OCI-LY7 (cell line): Measurements from ENCODE around the gene RECQL.

Experiments
- EZH2phosphoT487 ChIP-seq: fragments of 200-600 bp; sonication (generic); IDR thresholded peaks from 2 replicates; pipeline ENCODE4 v1.6.1; 2018; ENCODE audit warnings: low read depth, borderline replicate concordance, mild to moderate bottlenecking, mixed run types, antibody characterized with exemption, low read length, moderate library complexity, mixed read lengths
- TF ChIP-seq, protein P1 (sequence below): fragments of 200-600 bp; sonication (generic); conservative IDR thresholded peaks from 2 replicates; pipeline ENCODE4 v1.5.1; 2014; ENCODE audit warnings: mild to moderate bottlenecking, antibody characterized with exemption, low read length, moderate library complexity, mixed read lengths

GRCh38 chr12:21516281-21516680 is 14.8 kb upstream of the RECQL start:
- TF ChIP-seq, protein P1, sequence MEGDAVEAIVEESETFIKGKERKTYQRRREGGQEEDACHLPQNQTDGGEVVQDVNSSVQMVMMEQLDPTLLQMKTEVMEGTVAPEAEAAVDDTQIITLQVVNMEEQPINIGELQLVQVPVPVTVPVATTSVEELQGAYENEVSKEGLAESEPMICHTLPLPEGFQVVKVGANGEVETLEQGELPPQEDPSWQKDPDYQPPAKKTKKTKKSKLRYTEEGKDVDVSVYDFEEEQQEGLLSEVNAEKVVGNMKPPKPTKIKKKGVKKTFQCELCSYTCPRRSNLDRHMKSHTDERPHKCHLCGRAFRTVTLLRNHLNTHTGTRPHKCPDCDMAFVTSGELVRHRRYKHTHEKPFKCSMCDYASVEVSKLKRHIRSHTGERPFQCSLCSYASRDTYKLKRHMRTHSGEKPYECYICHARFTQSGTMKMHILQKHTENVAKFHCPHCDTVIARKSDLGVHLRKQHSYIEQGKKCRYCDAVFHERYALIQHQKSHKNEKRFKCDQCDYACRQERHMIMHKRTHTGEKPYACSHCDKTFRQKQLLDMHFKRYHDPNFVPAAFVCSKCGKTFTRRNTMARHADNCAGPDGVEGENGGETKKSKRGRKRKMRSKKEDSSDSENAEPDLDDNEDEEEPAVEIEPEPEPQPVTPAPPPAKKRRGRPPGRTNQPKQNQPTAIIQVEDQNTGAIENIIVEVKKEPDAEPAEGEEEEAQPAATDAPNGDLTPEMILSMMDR: no peak
- no peak for TF ChIP-seq EZH2phosphoT487
